SU-DHL-6 (cell line): ENCODE data around the gene KRTAP5-6.

Experiments
- EZH2phosphoT487 ChIP-seq: fragments of 200-600 bp; sonication (generic), shearing (Covaris generic); conservative IDR thresholded peaks from 2 replicates; pipeline ENCODE4 v1.6.1; 2018; ENCODE audit warnings: mild to moderate bottlenecking, antibody characterized with exemption, low read length, moderate library complexity, mixed read lengths
- TF ChIP-seq, protein P1 (sequence below): fragments of 200-600 bp; sonication (generic); IDR thresholded peaks from one replicate; pipeline ENCODE4 v1.5.1; 2017; ENCODE audit warnings: antibody characterized with exemption, mild to moderate bottlenecking, low read length, moderate library complexity; ENCODE audit not compliant: insufficient read depth, poor library complexity, severe bottlenecking

DNA sequence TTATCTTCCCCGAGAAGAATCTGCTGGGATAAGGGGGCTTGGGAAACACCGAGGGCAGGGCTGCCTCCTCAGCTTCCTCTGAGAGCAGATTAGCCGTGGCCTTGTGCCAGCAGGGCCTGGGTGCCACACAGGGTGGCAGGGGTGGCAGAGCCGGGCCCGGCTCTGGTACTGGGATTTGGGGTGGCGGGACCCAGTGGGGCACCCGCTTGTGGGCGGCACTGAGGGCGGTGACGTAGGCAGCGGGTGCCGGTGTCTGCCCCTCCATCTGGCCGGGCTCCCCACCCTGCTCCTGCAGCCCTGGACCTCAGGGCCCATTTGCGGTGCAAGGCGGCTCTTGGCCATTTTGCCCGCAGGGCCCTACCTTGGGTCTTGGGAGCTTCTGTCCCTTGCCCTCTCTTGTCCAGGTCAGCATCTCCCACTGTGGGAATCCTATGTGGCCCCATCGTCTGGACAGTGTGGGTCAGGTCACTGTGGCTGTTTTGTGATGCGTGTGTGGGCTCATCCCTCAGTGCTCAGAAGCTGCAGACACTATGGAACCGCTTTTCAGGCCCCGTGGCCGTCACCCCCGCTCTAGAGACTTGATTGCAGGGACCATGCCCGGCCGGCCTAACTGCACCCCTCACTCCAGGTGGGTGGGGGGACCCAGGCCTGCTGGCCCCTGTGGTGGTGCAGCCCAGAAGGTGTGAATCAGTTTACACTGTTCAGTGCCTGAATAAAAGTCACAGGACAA lies 29.7 kb upstream of the KRTAP5-6 start:
- TF ChIP-seq EZH2phosphoT487, result no peak
- TF ChIP-seq, protein P1, sequence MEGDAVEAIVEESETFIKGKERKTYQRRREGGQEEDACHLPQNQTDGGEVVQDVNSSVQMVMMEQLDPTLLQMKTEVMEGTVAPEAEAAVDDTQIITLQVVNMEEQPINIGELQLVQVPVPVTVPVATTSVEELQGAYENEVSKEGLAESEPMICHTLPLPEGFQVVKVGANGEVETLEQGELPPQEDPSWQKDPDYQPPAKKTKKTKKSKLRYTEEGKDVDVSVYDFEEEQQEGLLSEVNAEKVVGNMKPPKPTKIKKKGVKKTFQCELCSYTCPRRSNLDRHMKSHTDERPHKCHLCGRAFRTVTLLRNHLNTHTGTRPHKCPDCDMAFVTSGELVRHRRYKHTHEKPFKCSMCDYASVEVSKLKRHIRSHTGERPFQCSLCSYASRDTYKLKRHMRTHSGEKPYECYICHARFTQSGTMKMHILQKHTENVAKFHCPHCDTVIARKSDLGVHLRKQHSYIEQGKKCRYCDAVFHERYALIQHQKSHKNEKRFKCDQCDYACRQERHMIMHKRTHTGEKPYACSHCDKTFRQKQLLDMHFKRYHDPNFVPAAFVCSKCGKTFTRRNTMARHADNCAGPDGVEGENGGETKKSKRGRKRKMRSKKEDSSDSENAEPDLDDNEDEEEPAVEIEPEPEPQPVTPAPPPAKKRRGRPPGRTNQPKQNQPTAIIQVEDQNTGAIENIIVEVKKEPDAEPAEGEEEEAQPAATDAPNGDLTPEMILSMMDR, result no peak
